HTR-8/SVneo (cell line): ENCODE data around the gene CYLD.

ENCODE experiments used
- DNase-seq: peaks from one replicate; pipeline ENCODE4 v3.0.0; 2011; ENCODE audit warnings: low spot score, mixed read lengths; ENCODE audit not compliant: insufficient read length
- FAIRE-seq: peaks from 2 replicates; lab custom pipeline; 2011; peaks lifted over from hg19 to GRCh38; lab: Jason Lieb, UNC

CYLD gene

DNA sequence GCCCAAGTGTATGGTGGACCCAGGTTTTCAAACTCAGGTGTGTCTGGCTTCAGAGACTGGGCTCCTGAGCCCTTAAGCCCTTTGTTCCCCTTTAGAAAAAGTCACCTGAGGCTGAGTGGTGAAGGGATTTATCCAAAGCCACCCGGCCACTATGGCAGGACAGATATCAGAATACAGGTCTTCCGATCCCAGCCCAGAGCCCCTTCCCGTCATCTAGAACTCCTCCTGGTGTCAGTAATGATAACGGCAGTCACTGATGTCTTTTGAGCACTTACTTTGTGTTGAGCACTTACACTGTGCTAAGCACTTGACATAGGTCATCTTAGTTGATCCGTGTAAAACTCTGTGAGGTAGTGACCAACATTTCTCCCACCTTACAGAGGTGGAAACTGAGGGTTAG is 31.9 kb upstream of the CYLD start:
- FAIRE-seq (no peak), DNase-seq (no peak)

DNA sequence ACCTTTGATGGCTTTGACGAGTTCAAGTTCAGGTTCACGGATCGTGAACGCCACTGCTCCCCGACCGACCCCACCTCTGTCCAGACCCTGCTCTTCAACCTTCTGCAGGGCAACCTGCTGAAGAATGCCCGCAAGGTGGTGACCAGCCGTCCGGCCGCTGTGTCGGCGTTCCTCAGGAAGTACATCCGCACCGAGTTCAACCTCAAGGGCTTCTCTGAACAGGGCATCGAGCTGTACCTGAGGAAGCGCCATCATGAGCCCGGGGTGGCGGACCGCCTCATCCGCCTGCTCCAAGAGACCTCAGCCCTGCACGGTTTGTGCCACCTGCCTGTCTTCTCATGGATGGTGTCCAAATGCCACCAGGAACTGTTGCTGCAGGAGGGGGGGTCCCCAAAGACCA is 30.8 kb upstream of the CYLD start:
- no peak for FAIRE-seq

DNA sequence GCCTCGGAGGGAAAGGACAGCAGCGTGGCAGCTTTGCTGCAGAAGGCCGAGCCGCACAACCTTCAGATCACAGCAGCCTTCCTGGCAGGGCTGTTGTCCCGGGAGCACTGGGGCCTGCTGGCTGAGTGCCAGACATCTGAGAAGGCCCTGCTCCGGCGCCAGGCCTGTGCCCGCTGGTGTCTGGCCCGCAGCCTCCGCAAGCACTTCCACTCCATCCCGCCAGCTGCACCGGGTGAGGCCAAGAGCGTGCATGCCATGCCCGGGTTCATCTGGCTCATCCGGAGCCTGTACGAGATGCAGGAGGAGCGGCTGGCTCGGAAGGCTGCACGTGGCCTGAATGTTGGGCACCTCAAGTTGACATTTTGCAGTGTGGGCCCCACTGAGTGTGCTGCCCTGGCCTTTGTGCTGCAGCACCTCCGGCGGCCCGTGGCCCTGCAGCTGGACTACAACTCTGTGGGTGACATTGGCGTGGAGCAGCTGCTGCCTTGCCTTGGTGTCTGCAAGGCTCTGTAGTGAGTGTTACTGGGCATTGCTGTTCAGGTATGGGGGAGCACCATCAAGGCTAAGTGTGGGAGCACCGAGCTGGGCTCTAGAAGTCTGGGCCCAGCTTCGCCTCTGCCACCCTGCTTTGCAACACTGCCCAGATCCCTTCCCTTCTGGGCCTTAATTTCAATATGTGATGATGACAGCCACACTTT is 29.9 kb upstream of the CYLD start:
- FAIRE-seq (no peak), DNase-seq (no peak)

More for the DNA sequence above, 30.8 kb upstream of the CYLD start:
- DNase-seq, result no peak

DNA sequence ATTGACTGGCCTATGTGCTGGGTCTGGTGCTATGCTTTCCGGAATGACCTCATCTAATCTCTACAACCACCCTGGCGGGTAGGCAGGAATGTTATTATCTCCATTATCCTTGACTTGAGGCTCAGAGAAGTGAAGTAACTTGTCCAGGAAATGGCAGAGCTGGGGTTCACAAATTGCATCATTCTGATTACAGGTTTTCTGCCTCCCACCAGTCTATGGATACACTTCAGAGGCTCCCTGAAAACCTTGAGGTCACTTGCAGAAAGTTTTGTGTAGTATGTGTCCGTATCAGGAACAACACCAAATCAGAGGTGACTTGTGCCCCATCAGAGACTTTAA is 29.4 kb upstream of the CYLD start:
- DNase-seq, result no peak
- FAIRE-seq, result no peak

DNA sequence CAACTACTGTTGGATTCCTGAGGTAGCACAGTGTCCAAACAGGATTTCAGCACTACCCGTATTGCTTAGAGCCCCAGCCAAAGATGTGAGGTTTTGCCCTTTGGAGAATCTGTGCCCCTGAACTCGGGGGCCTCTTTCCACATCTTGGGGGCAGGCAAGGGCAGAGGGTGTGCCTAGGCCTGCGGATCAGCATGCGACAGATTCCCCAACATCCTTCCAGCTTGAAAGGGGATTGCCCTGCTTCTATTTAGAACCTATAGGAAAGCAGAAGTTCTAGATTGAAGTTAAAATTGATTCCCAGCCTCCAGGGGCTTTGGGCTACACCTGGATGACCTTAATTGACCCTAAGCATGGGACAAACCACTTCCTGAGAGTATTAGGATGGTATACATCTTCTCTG is 28.9 kb upstream of the CYLD start:
- DNase-seq (no peak), FAIRE-seq (no peak)

DNA sequence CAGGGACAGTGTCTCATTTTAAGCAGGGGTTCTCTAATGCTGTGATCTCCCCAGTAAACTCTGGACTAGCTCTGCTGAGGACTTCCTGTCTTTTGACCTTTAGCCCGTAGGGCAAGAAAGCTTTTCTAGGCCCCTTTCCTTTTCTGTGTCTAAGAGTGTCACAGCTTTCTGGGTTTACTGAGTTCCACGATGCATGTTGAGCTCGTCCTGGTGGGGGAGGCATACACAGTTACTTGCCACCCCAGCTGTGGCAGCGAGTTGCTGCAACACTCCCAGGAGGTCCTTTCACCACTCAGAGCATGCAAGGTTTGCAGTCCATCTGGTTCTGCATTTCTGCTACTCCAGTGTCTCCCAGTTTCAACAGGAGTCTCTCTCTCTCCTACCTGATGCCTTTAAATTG is 24.8 kb upstream of the CYLD start:
- no peak for FAIRE-seq

DNA sequence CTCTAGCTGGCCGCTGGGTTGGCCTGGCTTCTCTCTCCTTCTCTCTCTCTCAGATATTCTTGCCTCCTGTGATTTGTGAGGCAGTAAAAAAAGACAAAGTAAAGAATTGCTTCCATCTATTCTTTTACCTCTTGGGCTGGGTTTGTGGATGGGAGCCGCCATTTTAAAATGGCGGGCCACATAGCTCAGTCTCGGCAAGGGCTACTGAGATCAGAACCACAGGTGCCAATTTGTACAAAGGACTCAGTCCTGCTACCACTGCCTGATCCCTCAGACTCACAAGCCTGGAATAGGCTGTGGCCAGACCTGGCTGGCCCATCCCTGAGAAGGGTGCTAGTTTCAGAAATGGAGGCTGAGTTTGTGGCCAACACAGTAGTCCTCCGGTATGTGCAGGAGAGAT is 24.4 kb upstream of the CYLD start:
- FAIRE-seq, result no peak

More for the DNA sequence above, 24.8 kb upstream of the CYLD start:
- DNase-seq, result no peak

DNA sequence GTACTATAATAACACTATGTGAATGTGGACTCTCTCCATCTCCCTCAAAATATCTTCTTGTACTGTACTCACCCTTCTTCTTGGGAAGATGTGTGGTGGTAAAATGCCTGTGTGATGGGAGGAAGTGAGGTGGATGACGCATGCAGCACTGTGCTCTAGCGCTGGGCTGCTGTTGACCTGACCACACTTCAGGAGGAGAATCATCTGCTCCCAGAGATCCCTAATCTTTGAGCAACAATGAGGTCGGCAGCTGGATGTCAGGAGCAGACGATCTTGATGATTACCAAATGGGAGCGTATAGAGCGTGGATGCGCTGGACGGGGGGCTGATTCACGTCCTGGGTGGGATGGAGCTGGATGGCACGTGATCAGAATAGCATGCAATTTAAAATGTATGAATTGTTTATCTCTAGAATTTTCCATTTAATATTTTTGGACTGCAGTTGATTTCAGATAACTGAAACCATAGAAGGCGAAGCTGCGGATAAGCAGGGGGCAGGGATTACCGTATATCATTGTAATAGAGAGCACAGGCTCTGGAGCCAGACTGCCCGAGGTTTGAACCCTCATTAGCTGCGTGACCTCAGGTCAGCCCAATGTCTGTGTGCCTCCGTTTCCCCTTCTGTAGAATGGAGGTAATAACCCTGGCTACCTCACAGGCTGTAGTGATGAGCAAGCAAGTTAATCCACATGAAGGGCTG is 23.7 kb upstream of the CYLD start:
- no peak for FAIRE-seq
- DNase-seq, result no peak

More for the DNA sequence above, 24.4 kb upstream of the CYLD start:
- no peak for DNase-seq

DNA sequence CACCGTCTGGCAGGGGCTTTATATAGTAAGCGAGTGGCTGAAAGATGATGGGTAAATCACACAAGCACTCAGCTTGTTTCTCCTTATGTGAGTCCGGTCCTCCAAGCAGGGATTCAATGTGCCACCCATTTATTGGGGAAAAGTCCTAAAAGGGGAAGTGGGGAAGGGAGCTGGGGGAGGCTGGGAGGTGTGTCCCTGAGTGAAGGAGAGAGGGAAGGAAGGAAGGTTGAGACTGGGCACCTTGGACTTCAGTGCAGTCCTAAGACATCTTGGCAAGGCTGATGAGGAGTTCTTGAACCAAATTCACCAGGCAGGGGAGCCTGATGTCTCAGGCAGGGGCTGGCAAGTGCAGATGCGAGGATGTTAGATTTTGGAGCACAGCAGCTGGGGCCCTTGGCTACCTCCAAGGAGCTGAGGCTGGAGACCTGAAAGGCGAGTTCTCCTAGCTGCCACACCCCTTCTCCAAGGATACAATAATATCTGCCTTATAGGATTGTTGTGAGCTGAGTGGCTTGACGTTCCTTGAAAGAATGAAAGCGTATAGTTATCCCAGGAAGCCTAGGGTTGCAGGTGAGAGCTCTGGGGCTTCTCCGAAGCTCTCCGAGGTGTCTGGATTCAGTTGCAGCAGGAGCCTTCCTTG is 23.0 kb upstream of the CYLD start:
- DNase-seq (no peak), FAIRE-seq (no peak)

DNA sequence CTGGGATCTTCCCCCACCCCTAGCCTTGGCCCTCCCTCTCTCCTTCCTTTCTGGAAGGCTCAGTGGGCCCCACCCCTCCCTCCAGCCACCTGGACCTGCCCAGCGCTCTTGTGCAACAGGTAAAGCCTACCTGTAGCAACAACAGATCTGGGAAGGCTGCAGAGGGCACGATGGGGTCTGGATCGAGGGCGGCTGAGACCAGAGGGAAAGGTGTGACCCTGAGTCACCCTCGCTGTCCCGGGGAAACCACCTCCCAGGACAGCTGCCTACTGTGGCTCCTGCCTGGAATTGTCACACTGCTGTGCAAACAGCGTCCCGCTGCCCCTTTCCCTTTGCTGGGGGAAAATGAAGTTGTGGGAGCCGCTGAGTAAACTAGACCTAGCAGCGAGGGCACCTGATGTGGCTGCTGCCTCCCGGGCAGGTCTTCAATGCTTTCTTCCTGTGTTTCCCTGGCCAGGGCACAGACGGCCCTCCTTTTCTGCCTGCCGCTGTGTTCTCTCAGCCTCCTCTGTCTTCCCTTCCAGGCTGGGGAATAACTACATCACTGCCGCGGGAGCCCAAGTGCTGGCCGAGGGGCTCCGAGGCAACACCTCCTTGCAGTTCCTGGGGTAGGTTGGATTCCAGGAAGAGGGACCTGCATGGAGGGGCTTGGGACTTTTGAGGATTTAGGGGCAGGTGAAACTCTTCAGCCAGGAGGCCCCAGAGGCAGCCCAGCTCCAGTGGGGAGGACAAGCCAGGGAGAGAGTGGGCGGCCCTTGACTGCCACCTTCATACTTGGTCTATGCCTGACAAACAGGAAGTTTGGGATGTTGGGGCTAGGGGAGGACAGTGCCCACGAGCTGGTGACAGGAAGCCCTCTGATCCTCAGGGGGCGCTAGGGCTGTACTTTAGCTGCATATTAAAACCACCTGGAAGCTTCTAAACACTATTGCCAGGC is 22.2 kb upstream of the CYLD start:
- DNase-seq (no peak), FAIRE-seq (no peak)

DNA sequence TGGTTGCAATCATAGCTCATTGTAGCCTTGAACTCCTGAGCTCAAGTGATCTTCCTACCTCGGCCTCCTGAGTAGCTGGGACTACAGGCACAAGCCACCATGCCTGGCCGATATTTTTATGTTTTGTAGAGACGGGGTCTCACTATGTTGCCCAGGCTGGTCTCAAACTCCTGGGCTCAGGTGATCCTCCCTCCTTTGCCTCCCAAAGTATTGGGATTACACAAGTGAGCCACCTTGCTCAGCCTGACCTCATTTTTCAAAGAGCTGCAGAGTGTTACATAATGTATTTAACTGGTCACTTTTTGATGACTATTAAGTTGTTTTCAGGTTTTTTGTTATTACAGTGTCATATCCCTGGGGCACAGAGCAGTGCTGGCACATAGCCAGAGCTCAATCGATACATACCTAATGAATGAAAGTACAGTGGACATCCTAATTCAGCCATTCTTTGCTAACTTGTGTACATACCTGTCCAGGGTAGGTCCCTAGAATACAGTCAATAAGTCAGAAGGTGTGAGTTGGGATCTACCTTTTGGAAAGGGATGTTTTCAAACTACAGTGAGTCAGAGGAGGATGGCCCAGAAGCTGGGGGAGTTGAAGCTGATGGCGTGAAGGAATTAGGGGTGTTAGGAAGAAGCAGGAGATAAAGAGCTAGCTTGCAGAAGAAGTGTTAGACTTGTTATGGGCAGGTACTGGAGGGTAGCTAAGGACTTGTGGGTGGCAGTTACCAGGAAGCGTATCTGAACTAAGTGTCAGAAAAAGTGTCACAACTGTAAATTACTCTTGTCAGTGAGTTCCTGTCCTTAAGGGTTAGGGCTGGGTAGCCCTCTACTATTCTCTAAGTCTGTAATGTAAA is 20.1 kb upstream of the CYLD start:
- FAIRE-seq, result no peak
- no peak for DNase-seq

DNA sequence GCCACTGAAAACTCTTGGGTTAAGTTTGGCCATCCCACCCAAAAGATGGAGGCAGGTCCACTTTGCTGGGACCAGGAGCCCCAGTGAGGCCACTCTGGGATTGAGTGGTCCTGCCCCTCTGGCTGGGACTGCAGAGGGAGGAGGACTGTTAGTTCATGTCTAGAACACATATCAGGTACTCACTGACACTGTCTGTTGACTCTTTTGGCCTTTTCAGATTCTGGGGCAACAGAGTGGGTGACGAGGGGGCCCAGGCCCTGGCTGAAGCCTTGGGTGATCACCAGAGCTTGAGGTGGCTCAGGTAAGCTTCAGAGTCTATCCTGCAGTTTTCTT is 19.5 kb upstream of the CYLD start:
- FAIRE-seq (no peak), DNase-seq (no peak)

DNA sequence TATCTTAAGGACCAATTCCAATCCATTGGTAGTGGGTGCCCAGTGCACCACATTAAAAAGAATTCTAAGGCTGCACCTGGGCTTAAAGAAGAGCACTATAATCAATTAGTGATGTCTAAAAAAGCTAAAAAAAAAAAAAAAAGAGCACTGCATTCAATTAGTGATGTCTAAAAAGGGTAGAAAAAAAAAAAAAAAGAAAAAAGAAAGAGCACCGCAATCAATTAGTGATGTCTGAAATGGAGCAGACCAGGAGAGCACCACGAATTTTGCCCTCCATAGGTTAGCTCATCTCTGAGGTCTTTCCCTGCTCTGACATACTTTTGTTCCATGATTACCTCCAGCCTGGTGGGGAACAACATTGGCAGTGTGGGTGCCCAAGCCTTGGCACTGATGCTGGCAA is 18.9 kb upstream of the CYLD start:
- FAIRE-seq (no peak), DNase-seq (no peak)

DNA sequence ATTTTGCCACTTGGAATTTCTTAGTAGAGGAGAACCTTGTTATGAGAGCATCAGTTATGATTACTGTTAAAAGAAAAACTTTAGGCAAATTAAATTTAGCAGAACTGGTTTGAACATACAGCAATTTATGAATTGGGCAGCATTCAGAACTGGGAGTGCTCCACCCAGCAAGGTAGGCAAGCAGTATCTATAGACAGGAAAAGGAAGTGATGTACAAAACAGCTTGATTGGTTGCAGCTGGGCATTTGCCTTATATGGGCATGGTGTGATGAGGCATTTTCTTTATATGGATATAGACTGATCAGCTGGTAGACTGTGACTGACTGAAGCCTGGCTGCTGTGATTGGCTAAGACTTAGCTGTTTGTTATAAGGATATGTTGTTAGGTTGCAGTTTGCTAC is 17.6 kb upstream of the CYLD start:
- no peak for FAIRE-seq
- no peak for DNase-seq

DNA sequence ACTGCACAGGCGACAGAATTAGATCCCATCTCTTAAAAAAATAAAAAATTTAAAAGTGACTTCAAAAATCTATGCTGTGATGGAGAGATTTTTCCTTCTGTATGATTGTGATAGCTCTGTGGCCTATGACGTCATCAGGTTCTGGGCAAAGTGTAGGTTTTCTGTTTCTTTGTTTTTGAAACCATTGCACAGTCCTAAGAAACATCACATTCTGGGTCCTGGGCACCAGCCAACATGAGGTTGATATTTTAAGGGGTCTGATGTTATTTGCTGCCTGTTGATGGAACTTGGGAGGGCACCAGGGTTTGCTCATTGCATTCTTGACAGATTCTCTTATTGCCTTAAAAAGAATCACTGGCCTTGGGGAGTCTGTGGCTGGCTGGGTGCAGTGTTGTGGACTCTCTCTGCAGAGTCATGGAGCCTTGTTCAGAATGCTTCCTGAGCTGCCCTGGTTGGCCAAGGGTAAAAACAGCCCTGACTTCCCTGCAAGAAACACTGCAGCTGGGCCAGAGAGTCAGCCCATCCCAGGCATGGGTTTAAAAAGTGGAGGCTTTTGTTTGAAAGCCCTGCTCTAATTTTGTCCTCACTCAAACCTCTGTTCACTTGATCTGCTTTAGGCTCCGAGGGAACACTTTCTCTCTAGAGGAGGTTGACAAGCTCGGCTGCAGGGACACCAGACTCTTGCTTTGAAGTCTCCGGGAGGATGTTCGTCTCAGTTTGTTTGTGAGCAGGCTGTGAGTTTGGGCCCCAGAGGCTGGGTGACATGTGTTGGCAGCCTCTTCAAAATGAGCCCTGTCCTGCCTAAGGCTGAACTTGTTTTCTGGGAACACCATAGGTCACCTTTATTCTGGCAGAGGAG is 10.5 kb upstream of the CYLD start:
- DNase-seq, result no peak
- FAIRE-seq, result no peak

DNA sequence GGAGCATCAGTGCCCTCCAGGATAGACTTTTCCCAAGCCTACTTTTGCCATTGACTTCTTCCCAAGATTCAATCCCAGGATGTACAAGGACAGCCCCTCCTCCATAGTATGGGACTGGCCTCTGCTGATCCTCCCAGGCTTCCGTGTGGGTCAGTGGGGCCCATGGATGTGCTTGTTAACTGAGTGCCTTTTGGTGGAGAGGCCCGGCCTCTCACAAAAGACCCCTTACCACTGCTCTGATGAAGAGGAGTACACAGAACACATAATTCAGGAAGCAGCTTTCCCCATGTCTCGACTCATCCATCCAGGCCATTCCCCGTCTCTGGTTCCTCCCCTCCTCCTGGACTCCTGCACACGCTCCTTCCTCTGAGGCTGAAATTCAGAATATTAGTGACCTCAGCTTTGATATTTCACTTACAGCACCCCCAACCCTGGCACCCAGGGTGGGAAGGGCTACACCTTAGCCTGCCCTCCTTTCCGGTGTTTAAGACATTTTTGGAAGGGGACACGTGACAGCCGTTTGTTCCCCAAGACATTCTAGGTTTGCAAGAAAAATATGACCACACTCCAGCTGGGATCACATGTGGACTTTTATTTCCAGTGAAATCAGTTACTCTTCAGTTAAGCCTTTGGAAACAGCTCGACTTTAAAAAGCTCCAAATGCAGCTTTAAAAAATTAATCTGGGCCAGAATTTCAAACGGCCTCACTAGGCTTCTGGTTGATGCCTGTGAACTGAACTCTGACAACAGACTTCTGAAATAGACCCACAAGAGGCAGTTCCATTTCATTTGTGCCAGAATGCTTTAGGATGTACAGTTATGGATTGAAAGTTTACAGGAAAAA is 9.7 kb upstream of the CYLD start:
- FAIRE-seq (no peak), DNase-seq (no peak)

DNA sequence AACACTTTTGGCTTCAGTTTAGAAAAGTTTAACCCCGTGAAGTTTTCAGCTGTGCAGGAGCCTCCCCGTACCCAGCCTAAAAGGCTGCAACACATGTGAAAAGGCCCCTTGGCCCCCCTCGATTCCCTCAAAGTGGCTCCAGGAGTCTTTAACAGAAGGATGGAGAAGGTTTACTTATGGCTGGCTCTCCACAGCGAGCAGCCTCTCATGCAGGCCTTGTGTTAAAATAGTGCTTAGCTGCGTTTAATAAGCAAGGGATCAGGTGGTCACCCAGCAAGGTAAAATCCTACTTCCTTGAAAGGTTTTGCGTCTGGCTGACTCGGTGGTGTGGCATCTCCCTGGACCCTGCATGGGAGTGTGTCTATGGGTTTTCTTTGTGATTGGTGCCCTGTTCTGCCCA is 8.4 kb upstream of the CYLD start:
- DNase-seq, result no peak
- no peak for FAIRE-seq

DNA sequence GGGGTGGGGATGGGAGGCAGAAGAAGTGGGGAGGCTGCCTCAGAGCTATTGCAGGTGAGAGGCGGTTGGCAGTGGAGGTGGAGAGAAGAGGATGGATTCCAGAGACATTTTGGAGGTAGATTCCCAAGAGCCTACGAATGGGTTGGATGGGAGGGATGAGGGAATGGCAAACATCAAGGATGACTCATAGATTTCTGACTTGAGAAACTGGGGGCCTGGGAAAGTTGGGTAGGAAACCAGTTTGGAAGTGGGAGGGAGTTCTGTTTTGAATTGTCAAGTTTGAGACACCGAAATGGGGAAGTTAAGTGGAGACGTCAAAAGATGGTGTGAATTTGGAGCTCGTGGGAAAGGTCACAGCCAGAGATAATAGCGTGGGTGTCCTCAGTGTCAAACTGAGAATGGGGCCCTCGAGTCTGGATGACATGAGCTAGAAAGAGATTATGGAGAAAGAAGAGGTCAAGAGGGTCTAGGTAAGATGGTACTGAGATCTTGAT is 6.2 kb upstream of the CYLD start:
- DNase-seq (no peak), FAIRE-seq (no peak)
